NCI-H2227 treated with DMSO at 0.1 percent for 48 hours (cell line): ENCODE results near the gene NR0B1.

Experiments
- DNase-seq: peaks from one replicate; lab custom pipeline; 2025; lab: John Stamatoyannopoulos, UW

NR0B1 gene

GRCh38 chrX:30309139-30309571 lies at the start of gene NR0B1:
TSS of gene NR0B1 (minus strand) at chrX:30309390. CDS start at chrX:30309363, 27 bp downstream.
- no peak for DNase-seq

GRCh38 chrX:30349946-30350345 lies 40.8 kb upstream of the NR0B1 start:
- no peak for DNase-seq

GRCh38 chrX:30343206-30343605 lies 34.0 kb upstream of the NR0B1 start:
- DNase-seq, result no peak

- DNase-seq, result no peak
Observed at GRCh38 chrX:30340753-30341152, 31.6 kb upstream of the NR0B1 start.

GRCh38 chrX:30327762-30328161 lies 18.6 kb upstream of the NR0B1 start:
- no peak for DNase-seq

GRCh38 chrX:30317308-30317707 lies 8.1 kb upstream of the NR0B1 start:
- DNase-seq, result no peak

GRCh38 chrX:30313322-30313721 lies 4.1 kb upstream of the NR0B1 start:
- no peak for DNase-seq

- no peak for DNase-seq
Observed at GRCh38 chrX:30312858-30313257, 3.7 kb upstream of the NR0B1 start.

GRCh38 chrX:30310429-30311206 lies 1.4 kb upstream of the NR0B1 start:
- no peak for DNase-seq

GRCh38 chrX:30308263-30309138 lies 689 bp downstream of the NR0B1 start:
- DNase-seq, result no peak

- no peak for DNase-seq
Observed at GRCh38 chrX:30307466-30307865, 1.7 kb downstream of the NR0B1 start.

- no peak for DNase-seq
Observed at GRCh38 chrX:30304866-30305265, 4.3 kb downstream of the NR0B1 start.

GRCh38 chrX:30302956-30303355 lies 6.2 kb downstream of the NR0B1 start:
- DNase-seq, result no peak

- no peak for DNase-seq
Observed at GRCh38 chrX:30301963-30302362, 7.2 kb downstream of the NR0B1 start.

GRCh38 chrX:30301208-30301607 lies 8.0 kb downstream of the NR0B1 start:
- DNase-seq, result no peak

GRCh38 chrX:30296408-30297254 lies 12.6 kb downstream of the NR0B1 start:
- DNase-seq, result no peak

- DNase-seq, result no peak
Observed at GRCh38 chrX:30283456-30284200, 25.6 kb downstream of the NR0B1 start.

- DNase-seq, result no peak
Observed at GRCh38 chrX:30282527-30282926, 26.7 kb downstream of the NR0B1 start.

GRCh38 chrX:30280428-30280827 lies 28.8 kb downstream of the NR0B1 start:
- DNase-seq, result no peak

- DNase-seq, result no peak
Observed at GRCh38 chrX:30278365-30278764, 30.8 kb downstream of the NR0B1 start.

GRCh38 chrX:30275498-30275897 lies 33.7 kb downstream of the NR0B1 start:
- DNase-seq, result no peak
